ENCODE measurements around the gene DMPK.

- TF ChIP-seq CTCF (IDR thresholded peaks at IDR 0.05; ENCODE audit: insufficient read depth, low read length, poor library complexity, severe bottlenecking) (no peak), EZH2phosphoT487 (conservative IDR thresholded peaks at IDR 0.05; ENCODE audit: low read length) (no peak)
Observed at GRCh38 chr19:45771311-45771933, 10.9 kb downstream of the DMPK start.
